Measurements from ENCODE around the gene SLC40A1. TPM values are rescaled to one million over a fixed set of nuclear protein-coding genes. Genes with fewer than 3 reads are reported as not detected.

Gene SLC40A1
- total RNA-seq, 2 experiments from 2014 or later: 7.4 to 8.2 TPM

GRCh38 chr2:189528617-189529016 lies 52.0 kb downstream of the SLC40A1 start:
- no peak for TF ChIP-seq CTCF (IDR thresholded peaks at IDR 0.05)
- Histone ChIP-seq H3K9me3 (ENCODE audit: control insufficient read depth in 1 of 2, insufficient read depth in 1 of 2, low read length in 2 of 2) (no peaks in the 10 kb centered on the region), H3K36me3 (ENCODE audit: insufficient read depth, low read length) (no peaks in the 10 kb centered on the region), H3K27me3 (ENCODE audit: control insufficient read depth in 1 of 2, insufficient read depth in 2 of 2, low read length in 2 of 2) (no peaks in the 10 kb centered on the region), H3K4me3 (ENCODE audit: low read length) (no peak overlapping the region), H3K27ac (ENCODE audit: low read depth in 1 of 2, low read length in 2 of 2) (no peak overlapping the region), H3K4me1 (ENCODE audit: insufficient read depth, low read length) (no peaks in the 10 kb centered on the region)
- intact Hi-C loops (cut with DNase I, micrococcal nuclease): no loop called here
- Mint-ChIP-seq H3K9me3 (no peaks in the 10 kb centered on the region), H3K4me1 (ENCODE audit: low read depth) (no peaks in the 10 kb centered on the region), H3K27me3 (no peaks in the 10 kb centered on the region), H3K4me3 (no peak overlapping the region), H3K27ac (no peak overlapping the region), H3K36me3 (ENCODE audit: low read depth) (no peaks in the 10 kb centered on the region)
- CTCF ChIA-PET: no interaction called here
- no peak for DNase-seq
- POLR2A ChIA-PET: no interaction called here
- ATAC-seq (ENCODE audit: poor library complexity): no peak

GRCh38 chr2:189527812-189528592 lies 52.6 kb downstream of the SLC40A1 start:
- ChIA-PET POLR2A (no interaction called here), CTCF (no interaction called here)
- Mint-ChIP-seq H3K4me1 (ENCODE audit: low read depth) (no peaks in the 10 kb centered on the region), H3K36me3 (ENCODE audit: low read depth) (no peaks in the 10 kb centered on the region), H3K9me3 (no peaks in the 10 kb centered on the region), H3K27me3 (no peaks in the 10 kb centered on the region), H3K27ac (no peak overlapping the region), H3K4me3 (no peak overlapping the region)
- Histone ChIP-seq H3K9me3 (ENCODE audit: control insufficient read depth in 1 of 2, insufficient read depth in 1 of 2, low read length in 2 of 2) (no peaks in the 10 kb centered on the region), H3K27me3 (ENCODE audit: control insufficient read depth in 1 of 2, insufficient read depth in 2 of 2, low read length in 2 of 2) (no peaks in the 10 kb centered on the region), H3K27ac (ENCODE audit: low read depth in 1 of 2, low read length in 2 of 2) (no peak overlapping the region), H3K4me1 (ENCODE audit: insufficient read depth, low read length) (no peaks in the 10 kb centered on the region), H3K4me3 (ENCODE audit: low read length) (no peak overlapping the region), H3K36me3 (ENCODE audit: insufficient read depth, low read length) (no peaks in the 10 kb centered on the region)
- ATAC-seq (ENCODE audit: poor library complexity) (no peak), DNase-seq (no peak)
- no peak for TF ChIP-seq CTCF (IDR thresholded peaks at IDR 0.05)
- intact Hi-C loops (cut with DNase I, micrococcal nuclease): no loop called here

- H3K27me3 ChIP-seq (ENCODE audit: control insufficient read depth in 1 of 2, insufficient read depth in 2 of 2, low read length in 2 of 2): no peaks in the 10 kb centered on the region
- CTCF ChIA-PET: no interaction called here
- intact Hi-C loops (cut with DNase I, micrococcal nuclease): no loop called here
- TF ChIP-seq CTCF (IDR thresholded peaks at IDR 0.05): no peak
- no peak overlapping the region for H3K4me3 ChIP-seq (ENCODE audit: low read length)
- DNase-seq: no peak
- Mint-ChIP-seq H3K27ac (no peak overlapping the region), H3K9me3 (no peaks in the 10 kb centered on the region), H3K4me1 (ENCODE audit: low read depth) (no peaks in the 10 kb centered on the region), H3K4me3 (no peak overlapping the region), H3K27me3 (no peaks in the 10 kb centered on the region), H3K36me3 (ENCODE audit: low read depth) (no peaks in the 10 kb centered on the region)
- no peak for ATAC-seq (ENCODE audit: poor library complexity)
- no peaks in the 10 kb centered on the region for H3K9me3 ChIP-seq (ENCODE audit: control insufficient read depth in 1 of 2, insufficient read depth in 1 of 2, low read length in 2 of 2)
- no peaks in the 10 kb centered on the region for H3K36me3 ChIP-seq (ENCODE audit: insufficient read depth, low read length)
- no peak overlapping the region for H3K27ac ChIP-seq (ENCODE audit: low read depth in 1 of 2, low read length in 2 of 2)
- POLR2A ChIA-PET: no interaction called here
- no peaks in the 10 kb centered on the region for H3K4me1 ChIP-seq (ENCODE audit: insufficient read depth, low read length)
These were observed 53.4 kb downstream of the SLC40A1 start for GRCh38 chr2:189527041-189527750.

Data from CD4-positive, alpha-beta T cell (primary cell).